Ovary (tissue), 9 donors: ENCODE measurements around the gene MAST4. TPM values are rescaled to one million over a fixed set of nuclear protein-coding genes. Genes with fewer than 3 reads are reported as not detected.

Experiments
- DNase-seq, 5 donors: peaks; one replicate each; pipeline ENCODE4 v3.0.0-alpha.2; 2019 to 2020
- H3K27ac ChIP-seq, 2 donors: fragments of 200-600 bp; one replicate each; pipeline versions ENCODE4 v1.5.1 to v1.8.0; 2019 to 2022
- H3K27me3 ChIP-seq: fragments of 200-600 bp; one replicate; pipeline ENCODE4 v1.8.0; 2022
- H3K36me3 ChIP-seq: fragments of 200-600 bp; sonication (generic); one replicate; pipeline ENCODE4 v1.5.1; 2019
- H3K4me1 ChIP-seq: one replicate; pipeline ENCODE4 v1.8.1; 2013; ENCODE audit warnings: mild to moderate bottlenecking, moderate library complexity; ENCODE audit not compliant: insufficient read depth
- H3K4me3 ChIP-seq: fragments of 200-600 bp; sonication (generic); one replicate; pipeline ENCODE4 v1.5.1; 2017
- H3K9me3 ChIP-seq, 2 donors: fragments of 200-600 bp in 1 of 2; sonication (generic) in 1 of 2; one replicate each; pipeline versions ENCODE4 v1.5.1 to v1.8.1; 2013 to 2019; ENCODE audit warnings: mild to moderate bottlenecking in 1 of 2, moderate library complexity in 1 of 2
- CTCF ChIP-seq, 3 donors: fragments of 450-650 bp in 2 of 3; fragments of 200-600 bp in 1 of 3; IDR thresholded peaks; one replicate each; pipeline versions ENCODE4 v1.5.1 to v1.8.0; 2016 to 2022; ENCODE audit warnings: antibody characterized with exemption in 3 of 3, mild to moderate bottlenecking in 1 of 3
- EP300 ChIP-seq: sonication (generic); formaldehyde crosslinking; IDR thresholded peaks from one replicate; pipeline ENCODE4 v1.6.1; 2017; ENCODE audit warnings: antibody characterized with exemption
- POLR2A ChIP-seq: fragments of 450-650 bp; IDR thresholded peaks from one replicate; pipeline ENCODE4 v1.6.1; 2017; ENCODE audit warnings: antibody characterized with exemption, mild to moderate bottlenecking, moderate library complexity
- WGBS, 3 donors: extraction: QIAGEN DNeasy Blood & Tissue Kit in 1 of 3; methylation state at CpG; one replicate each; pipeline versions ENCODE4 v1.1.5 to v1.1.7; 2013 to 2017; 5-methylcytosine and 5-hydroxymethylcytosine counted together
- intact Hi-C, 4 donors: fragments of 100-400 bp; cut with DNase I; formaldehyde crosslinking; loops; one replicate each; pipeline versions ENCODE4 v1.11.0 to v1.15.1; 2022 to 2023
- polyA plus RNA-seq, 2 donors: library from polyadenylated mRNA; stranded (reverse); fragments of 200-250 nt in 1 of 2; fragments of 350-450 nt in 1 of 2; fragmentation: Illumina TruSeq in 1 of 2; extraction: RNeasy Lipid Tissue Mini Kit (QIAGEN cat#74804) in 1 of 2; gene quantifications; one replicate each; pipeline ENCODE4 v1.2.3, GENCODE V29; 2013 to 2014
- total RNA-seq, 7 donors: library from RNA; depleted of rRNA in 2 of 7; stranded (reverse); fragments of >200 nt in 2 of 7; fragmentation: NEBNext Ultra II Directional in 3 of 7; extraction: Animal tissue kit (Norgen Biotek cat#: 25700) in 3 of 7; gene quantifications; one replicate each; pipeline versions ENCODE4 v1.1.0 to v1.2.4, GENCODE V29; 2016 to 2023
- donor health status: DM: no; HTN: no; CAD: no; lungs with moderate emphysema.
- donor health status: DM: no; HTN: no; CAD: no.
- donor health status: Bipolar disorder and iron deficiency.
- donor health status: DM: yes; HTN: yes; CAD: no.
- donor health status: DM: no; HTN: no; CAD: no.
- donor health status: DM: yes; HTN: yes; CAD: no.

MAST4 gene
- total and polyA plus RNA-seq, 9 donors, result 11.6 to 86.3 (median 57.6) TPM

GRCh38 chr5:66629446-66629845 is 33.3 kb downstream of the MAST4 start:
- 23 to 48% (median 41%) methylated on average over 2 of the region's 2 CpGs for WGBS, 3 donors
- H3K27ac ChIP-seq, result peak overlapping the region in 1 of 2 donors; percentile 13

GRCh38 chr5:66633754-66634153 is 37.6 kb downstream of the MAST4 start:
- no peaks in the 10 kb centered on the region for H3K27me3 ChIP-seq
- H3K9me3 ChIP-seq, result no peaks in the 10 kb centered on the region
- no peak for DNase-seq
- no peaks in the 10 kb centered on the region for H3K36me3 ChIP-seq
- WGBS, 3 donors, result 78 to 93% (median 87%) methylated on average over 3 of the region's 3 CpGs
- H3K4me3 ChIP-seq, result no peak overlapping the region
- no peak for TF ChIP-seq CTCF (IDR thresholded peaks at IDR 0.05)
- no peak for TF ChIP-seq POLR2A
- TF ChIP-seq EP300, result no peak
- intact Hi-C loops, result no loop called here
- no peak overlapping the region for H3K27ac ChIP-seq
- H3K4me1 ChIP-seq, result peaks cover 9% of the 10 kb centered on the region

More at GRCh38 chr5:66629446-66629845, 33.3 kb downstream of the MAST4 start:
- intact Hi-C loops, result no loop called here
- Histone ChIP-seq H3K4me3 (no peak overlapping the region), H3K9me3 (no peaks in the 10 kb centered on the region), H3K27me3 (no peaks in the 10 kb centered on the region), H3K36me3 (no peaks in the 10 kb centered on the region), H3K4me1 (peaks cover 6% of the 10 kb centered on the region)
- no peak for DNase-seq
- no peak for TF ChIP-seq EP300

GRCh38 chr5:66634601-66635000 is 38.4 kb downstream of the MAST4 start:
- Histone ChIP-seq H3K36me3 (no peaks in the 10 kb centered on the region), H3K4me1 (peaks cover 3% of the 10 kb centered on the region), H3K27ac (no peak overlapping the region), H3K9me3 (no peaks in the 10 kb centered on the region), H3K27me3 (no peaks in the 10 kb centered on the region), H3K4me3 (no peak overlapping the region)
- DNase-seq, result no peak
- WGBS, 3 donors, result 79 to 96% (median 83%) methylated on average over 3 of the region's 3 CpGs
- TF ChIP-seq POLR2A (no peak), EP300 (no peak), CTCF (IDR thresholded peaks at IDR 0.05) (no peak)
- intact Hi-C loops, result no loop called here

- TF ChIP-seq CTCF (IDR thresholded peaks at IDR 0.05), result no peak
- no peak for TF ChIP-seq POLR2A
- TF ChIP-seq EP300, result no peak
- Histone ChIP-seq H3K27ac (no peak overlapping the region), H3K4me3 (no peak overlapping the region), H3K36me3 (no peaks in the 10 kb centered on the region), H3K9me3 (no peaks in the 10 kb centered on the region), H3K4me1 (peaks cover 3% of the 10 kb centered on the region), H3K27me3 (no peaks in the 10 kb centered on the region)
- 35 to 46% (median 42%) methylated on average over 4 of the region's 4 CpGs for WGBS, 3 donors
- no peak for DNase-seq
- intact Hi-C loops, result no loop called here
These were observed 41.8 kb downstream of the MAST4 start for GRCh38 chr5:66637994-66638393.

GRCh38 chr5:66639037-66639436 is 42.8 kb downstream of the MAST4 start:
- no peak for TF ChIP-seq EP300
- TF ChIP-seq CTCF (IDR thresholded peaks at IDR 0.05), result no peak
- TF ChIP-seq POLR2A, result no peak
- H3K4me3 ChIP-seq, result no peak overlapping the region
- H3K27me3 ChIP-seq, result no peaks in the 10 kb centered on the region
- peaks cover 3% of the 10 kb centered on the region for H3K4me1 ChIP-seq
- intact Hi-C loops, result no loop called here
- H3K27ac ChIP-seq, result no peak overlapping the region
- WGBS, 3 donors, result 83 to 97% (median 91%) methylated on average over 1 of the region's 1 CpG
- DNase-seq, result no peak
- H3K9me3 ChIP-seq, result no peaks in the 10 kb centered on the region
- H3K36me3 ChIP-seq, result no peaks in the 10 kb centered on the region
